ENCODE results near the gene MAGEF1. TPM values are rescaled to one million over a fixed set of nuclear protein-coding genes. Genes with fewer than 3 reads are reported as not detected.

MAGEF1 gene
- total RNA-seq, 1 experiment from 2014 or later, result 31.9 TPM

DNA sequence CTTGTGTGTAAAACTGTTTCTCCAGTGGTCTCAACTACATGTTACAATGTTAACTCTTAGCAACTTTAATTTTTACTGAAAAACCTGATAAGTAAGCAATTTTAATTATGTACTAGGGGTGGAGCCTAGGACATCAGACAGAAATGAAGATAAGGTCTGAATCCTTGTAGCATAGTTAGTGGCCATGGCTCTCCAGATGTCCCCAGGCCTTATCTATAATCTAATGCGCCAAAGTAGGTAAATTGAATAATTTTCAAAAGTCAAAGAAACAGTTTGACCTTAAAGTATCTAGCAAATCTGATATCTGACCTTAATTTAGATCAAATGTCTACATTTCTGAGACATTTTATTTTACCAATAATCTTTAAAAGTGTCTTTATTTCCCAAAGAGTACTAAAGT, 8.2 kb downstream of the MAGEF1 start:
- H3K4me1 Mint-ChIP-seq, result peaks cover 5 to 6% of the 10 kb centered on the region in 2 experiments
- Histone ChIP-seq H2AFZ (ENCODE audit: low read length) (no peak overlapping the region), H3K79me1 (ENCODE audit: insufficient read depth, low read depth, low read length, poor library complexity, severe bottlenecking) (no peaks in the 10 kb centered on the region), H2BK20ac (ENCODE audit: low read depth, low read length, poor library complexity, severe bottlenecking) (no peak overlapping the region), H3K9me3 (ENCODE audit: control insufficient read depth, low read depth, low read length) (peaks cover 11% of the 10 kb centered on the region), H3K27ac (ENCODE audit: insufficient read length, low read depth, low read length) (no peak overlapping the region), H3K4ac (ENCODE audit: low read depth, low read length) (no peak overlapping the region), H4K5ac (ENCODE audit: insufficient read length, low read depth, low read length) (no peak overlapping the region), H3T11ph (ENCODE audit: low read length) (no peak overlapping the region), H3K23me2 (ENCODE audit: insufficient read length, low read depth, low read length, poor library complexity, severe bottlenecking) (no peaks in the 10 kb centered on the region), H3K23ac (ENCODE audit: insufficient read length, low read depth, low read length) (no peak overlapping the region), H4K20me1 (ENCODE audit: control insufficient read depth, insufficient read depth, insufficient read length) (no peaks in the 10 kb centered on the region), H2BK5ac (ENCODE audit: insufficient read length, low read length) (no peak overlapping the region), H3K4me2 (ENCODE audit: insufficient read depth, insufficient read length, low read length) (no peak overlapping the region), H4K8ac (replicated peaks; ENCODE audit: insufficient read length, low read depth, low read length) (no peak overlapping the region), H3K18ac (ENCODE audit: insufficient read length, low read depth, low read length) (no peak overlapping the region), H3K14ac (ENCODE audit: insufficient read depth, low read length) (no peak overlapping the region), H4K91ac (ENCODE audit: insufficient read length, low read depth, low read length) (no peak overlapping the region), H3K27me3 (ENCODE audit: insufficient read depth, low read length) (no peaks in the 10 kb centered on the region), H2BK15ac (ENCODE audit: low read depth, low read length) (no peak overlapping the region), H2BK120ac (ENCODE audit: low read depth, low read length, poor library complexity, severe bottlenecking) (no peak overlapping the region), H3K56ac (ENCODE audit: insufficient read length, low read depth, low read length) (no peak overlapping the region), H3K9ac (ENCODE audit: extremely low read depth, insufficient read length, low read length) (no peak overlapping the region), H2BK12ac (ENCODE audit: insufficient read length, low read depth, low read length) (no peak overlapping the region), H3K79me2 (ENCODE audit: insufficient read depth, low read length) (peaks cover 1% of the 10 kb centered on the region; the same call in 1 of the 2 replicates), H3K4me1 (ENCODE audit: insufficient read depth, low read length) (no peaks in the 10 kb centered on the region), H2AK5ac (ENCODE audit: insufficient read length, low read length) (no peak overlapping the region)
- H3K9me3 Mint-ChIP-seq, result peaks cover 6% of the 10 kb centered on the region in 2 experiments; a peak in 3 of 5 replicates
- TF ChIP-seq, protein P1, sequence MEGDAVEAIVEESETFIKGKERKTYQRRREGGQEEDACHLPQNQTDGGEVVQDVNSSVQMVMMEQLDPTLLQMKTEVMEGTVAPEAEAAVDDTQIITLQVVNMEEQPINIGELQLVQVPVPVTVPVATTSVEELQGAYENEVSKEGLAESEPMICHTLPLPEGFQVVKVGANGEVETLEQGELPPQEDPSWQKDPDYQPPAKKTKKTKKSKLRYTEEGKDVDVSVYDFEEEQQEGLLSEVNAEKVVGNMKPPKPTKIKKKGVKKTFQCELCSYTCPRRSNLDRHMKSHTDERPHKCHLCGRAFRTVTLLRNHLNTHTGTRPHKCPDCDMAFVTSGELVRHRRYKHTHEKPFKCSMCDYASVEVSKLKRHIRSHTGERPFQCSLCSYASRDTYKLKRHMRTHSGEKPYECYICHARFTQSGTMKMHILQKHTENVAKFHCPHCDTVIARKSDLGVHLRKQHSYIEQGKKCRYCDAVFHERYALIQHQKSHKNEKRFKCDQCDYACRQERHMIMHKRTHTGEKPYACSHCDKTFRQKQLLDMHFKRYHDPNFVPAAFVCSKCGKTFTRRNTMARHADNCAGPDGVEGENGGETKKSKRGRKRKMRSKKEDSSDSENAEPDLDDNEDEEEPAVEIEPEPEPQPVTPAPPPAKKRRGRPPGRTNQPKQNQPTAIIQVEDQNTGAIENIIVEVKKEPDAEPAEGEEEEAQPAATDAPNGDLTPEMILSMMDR (conservative IDR thresholded peaks at IDR 0.05), result no peak
- H3K36me3 Mint-ChIP-seq (ENCODE audit: insufficient read depth in 1 of 3, low read depth in 3 of 3), result peaks cover 6 to 18% (median 9%) of the 10 kb centered on the region in 3 experiments; a peak in 5 of 7 replicates
- H3K4me3 Mint-ChIP-seq, result no peak overlapping the region
- no CpG with 5 or more reads among the region's 1 CpG for WGBS (ENCODE audit: extremely low coverage, insufficient read length, low lambda C conversion rate)
- H3K27ac Mint-ChIP-seq, result no peak overlapping the region
- DNase-seq, result no peak
- no peaks in the 10 kb centered on the region for H3K27me3 Mint-ChIP-seq (ENCODE audit: low read depth)
